GM12874 (cell line): ENCODE results near the gene TMEM255B.

Experiments used
- CTCF ChIP-seq: IDR thresholded peaks from 2 replicates; pipeline ENCODE4 v1.5.1; 2011; ENCODE audit warnings: low read depth, mild to moderate bottlenecking, control low read depth, low read length, moderate library complexity; ENCODE audit not compliant: insufficient read depth

Gene TMEM255B

GRCh38 chr13:113811081-113811928 lies 52.3 kb downstream of the TMEM255B start:
- TF ChIP-seq CTCF: no peak

GRCh38 chr13:113812178-113813040 lies 53.4 kb downstream of the TMEM255B start:
- no peak for TF ChIP-seq CTCF

- TF ChIP-seq CTCF: no peak
Observed at GRCh38 chr13:113813070-113813748, 54.2 kb downstream of the TMEM255B start.

- no peak for TF ChIP-seq CTCF
Observed at GRCh38 chr13:113813749-113814434, 54.9 kb downstream of the TMEM255B start.

GRCh38 chr13:113814435-113814821 lies 55.4 kb downstream of the TMEM255B start:
- no peak for TF ChIP-seq CTCF

- no peak for TF ChIP-seq CTCF
Observed at GRCh38 chr13:113815151-113816058, 56.4 kb downstream of the TMEM255B start.
